ENCODE measurements around the gene ST14. TPM values are rescaled to one million over a fixed set of nuclear protein-coding genes. Genes with fewer than 3 reads are reported as not detected.

Gene ST14
- total and polyA plus RNA-seq, 9 donors: 0.30 to 8.5 (median 0.73) TPM

- Histone ChIP-seq H3K27me3 (ENCODE audit: control insufficient read depth, insufficient read depth, low read length) (peaks cover 10% of the 10 kb centered on the region), H3K4me3 (ENCODE audit: low read length) (no peak overlapping the region), H3K9me3 (replicated peaks; ENCODE audit: control insufficient read depth, low read depth, low read length) (no peaks in the 10 kb centered on the region), H3K4me1 (ENCODE audit: control insufficient read depth, insufficient read depth, low read length) (peaks cover 12% of the 10 kb centered on the region), H3K36me3 (ENCODE audit: control insufficient read depth, insufficient read depth, low read length) (no peaks in the 10 kb centered on the region), H3K27ac (ENCODE audit: low read length) (no peak overlapping the region)
- 90% methylated on average over 44 of the region's 45 CpGs for WGBS (ENCODE audit: insufficient coverage)
- DNase-seq: no peak
These were observed 48.9 kb downstream of the ST14 start for GRCh38 chr11:130208241-130209127.

DNA sequence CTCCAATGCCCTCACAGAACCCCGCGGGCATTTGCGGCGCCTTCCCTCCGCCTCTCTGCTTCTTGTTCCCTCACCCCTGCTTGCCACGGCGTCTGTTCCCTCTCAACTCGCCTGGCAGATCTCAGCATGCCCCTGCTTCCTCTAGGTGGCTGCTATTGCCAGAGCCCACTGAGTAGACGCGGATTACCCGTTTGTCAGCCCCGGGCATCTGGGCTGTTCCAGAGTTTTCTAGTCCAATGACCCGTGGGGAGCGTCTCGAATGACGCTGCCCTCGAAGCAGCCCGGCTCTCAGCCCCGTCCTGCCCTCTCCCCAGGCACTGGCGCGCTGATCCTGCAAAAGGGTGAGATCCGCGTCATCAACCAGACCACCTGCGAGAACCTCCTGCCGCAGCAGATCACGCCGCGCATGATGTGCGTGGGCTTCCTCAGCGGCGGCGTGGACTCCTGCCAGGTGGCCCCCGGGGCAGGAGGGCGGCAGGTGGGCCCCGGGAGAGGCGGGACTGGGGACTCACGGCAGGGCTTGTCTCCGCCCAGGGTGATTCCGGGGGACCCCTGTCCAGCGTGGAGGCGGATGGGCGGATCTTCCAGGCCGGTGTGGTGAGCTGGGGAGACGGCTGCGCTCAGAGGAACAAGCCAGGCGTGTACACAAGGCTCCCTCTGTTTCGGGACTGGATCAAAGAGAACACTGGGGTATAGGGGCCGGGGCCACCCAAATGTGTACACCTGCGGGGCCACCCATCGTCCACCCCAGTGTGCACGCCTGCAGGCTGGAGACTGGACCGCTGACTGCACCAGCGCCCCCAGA, 49.7 kb downstream of the ST14 start:
- Histone ChIP-seq H3K36me3 (ENCODE audit: control insufficient read depth, insufficient read depth, low read length) (no peaks in the 10 kb centered on the region), H3K27ac (ENCODE audit: low read length) (no peak overlapping the region), H3K9me3 (replicated peaks; ENCODE audit: control insufficient read depth, low read depth, low read length) (no peaks in the 10 kb centered on the region), H3K4me3 (ENCODE audit: low read length) (no peak overlapping the region), H3K27me3 (ENCODE audit: control insufficient read depth, insufficient read depth, low read length) (peaks cover 10% of the 10 kb centered on the region), H3K4me1 (ENCODE audit: control insufficient read depth, insufficient read depth, low read length) (peaks cover 12% of the 10 kb centered on the region)
- DNase-seq: no peak
- WGBS (ENCODE audit: insufficient coverage): 80% methylated on average over 45 of the region's 53 CpGs

- 71% methylated on average over 16 of the region's 23 CpGs for WGBS (ENCODE audit: insufficient coverage)
- Histone ChIP-seq H3K9me3 (replicated peaks; ENCODE audit: control insufficient read depth, low read depth, low read length) (no peaks in the 10 kb centered on the region), H3K36me3 (ENCODE audit: control insufficient read depth, insufficient read depth, low read length) (no peaks in the 10 kb centered on the region), H3K4me1 (ENCODE audit: control insufficient read depth, insufficient read depth, low read length) (peaks cover 12% of the 10 kb centered on the region), H3K4me3 (ENCODE audit: low read length) (no peak overlapping the region), H3K27me3 (ENCODE audit: control insufficient read depth, insufficient read depth, low read length) (peaks cover 10% of the 10 kb centered on the region), H3K27ac (ENCODE audit: low read length) (no peak overlapping the region)
- DNase-seq: no peak
These were observed 50.6 kb downstream of the ST14 start for GRCh38 chr11:130209954-130210854.

DNA sequence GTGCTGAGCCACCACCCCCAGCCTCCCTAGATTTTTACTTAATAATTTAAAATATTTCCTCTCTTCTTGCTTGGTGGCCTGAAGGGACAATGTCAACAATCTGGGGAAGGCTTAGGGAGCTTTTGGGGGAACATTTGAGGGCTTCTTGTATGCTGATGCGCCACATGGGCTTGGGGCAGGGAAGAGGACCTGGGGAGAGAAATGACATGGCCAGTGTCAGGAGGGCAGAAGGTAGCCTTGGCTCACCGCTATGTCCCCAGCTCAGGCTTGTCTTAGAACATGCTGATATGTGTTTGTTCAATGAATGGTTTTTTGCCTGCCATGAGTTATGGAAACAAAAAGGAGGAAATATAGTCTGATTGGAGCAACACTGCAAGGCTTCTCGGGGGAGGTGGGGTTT, 51.6 kb downstream of the ST14 start:
- WGBS (ENCODE audit: insufficient coverage): 88% methylated on average over 3 of the region's 3 CpGs
- Histone ChIP-seq H3K4me1 (ENCODE audit: control insufficient read depth, insufficient read depth, low read length) (peaks cover 14% of the 10 kb centered on the region), H3K36me3 (ENCODE audit: control insufficient read depth, insufficient read depth, low read length) (no peaks in the 10 kb centered on the region)

GRCh38 chr11:130211781-130212401, 52.3 kb downstream of the ST14 start:
- no peak overlapping the region for H3K27ac ChIP-seq (ENCODE audit: low read length)
- no peaks in the 10 kb centered on the region for H3K36me3 ChIP-seq (ENCODE audit: control insufficient read depth, insufficient read depth, low read length)
- WGBS (ENCODE audit: insufficient coverage): 84% methylated on average over 16 of the region's 19 CpGs
- peaks cover 18% of the 10 kb centered on the region for H3K4me1 ChIP-seq (ENCODE audit: control insufficient read depth, insufficient read depth, low read length)
- no peak overlapping the region for H3K4me3 ChIP-seq (ENCODE audit: low read length)
- peaks cover 13% of the 10 kb centered on the region for H3K27me3 ChIP-seq (ENCODE audit: control insufficient read depth, insufficient read depth, low read length)
- H3K9me3 ChIP-seq (replicated peaks; ENCODE audit: control insufficient read depth, low read depth, low read length): no peaks in the 10 kb centered on the region
- no peak for DNase-seq

More for the DNA sequence above, 51.6 kb downstream of the ST14 start:
- H3K27me3 ChIP-seq (ENCODE audit: control insufficient read depth, insufficient read depth, low read length): peaks cover 10% of the 10 kb centered on the region
- H3K9me3 ChIP-seq (replicated peaks; ENCODE audit: control insufficient read depth, low read depth, low read length): no peaks in the 10 kb centered on the region
- no peak overlapping the region for H3K4me3 ChIP-seq (ENCODE audit: low read length)
- H3K27ac ChIP-seq (ENCODE audit: low read length): no peak overlapping the region
- no peak for DNase-seq

- H3K27me3 ChIP-seq (ENCODE audit: control insufficient read depth, insufficient read depth, low read length): peaks cover 17% of the 10 kb centered on the region
- H3K36me3 ChIP-seq (ENCODE audit: control insufficient read depth, insufficient read depth, low read length): no peaks in the 10 kb centered on the region
- H3K9me3 ChIP-seq (replicated peaks; ENCODE audit: control insufficient read depth, low read depth, low read length): no peaks in the 10 kb centered on the region
- H3K4me1 ChIP-seq (ENCODE audit: control insufficient read depth, insufficient read depth, low read length): peaks cover 18% of the 10 kb centered on the region
- H3K4me3 ChIP-seq (ENCODE audit: low read length): no peak overlapping the region
- H3K27ac ChIP-seq (ENCODE audit: low read length): no peak overlapping the region
- DNase-seq: no peak
- WGBS (ENCODE audit: insufficient coverage): 42% methylated on average over 7 of the region's 11 CpGs
These were observed 52.9 kb downstream of the ST14 start for GRCh38 chr11:130212431-130212961.

- H3K4me3 ChIP-seq (ENCODE audit: low read length): no peak overlapping the region
- 7% methylated on average over 17 of the region's 28 CpGs for WGBS (ENCODE audit: insufficient coverage)
These were observed 53.8 kb downstream of the ST14 start for GRCh38 chr11:130213143-130213978.

GRCh38 chr11:130213979-130214281, 54.3 kb downstream of the ST14 start:
- H3K9me3 ChIP-seq (replicated peaks; ENCODE audit: control insufficient read depth, low read depth, low read length): no peaks in the 10 kb centered on the region
- 88% methylated on average over 9 of the region's 9 CpGs for WGBS (ENCODE audit: insufficient coverage)
- H3K36me3 ChIP-seq (ENCODE audit: control insufficient read depth, insufficient read depth, low read length): no peaks in the 10 kb centered on the region
- DNase-seq: no peak
- no peak overlapping the region for H3K27ac ChIP-seq (ENCODE audit: low read length)
- no peak overlapping the region for H3K4me3 ChIP-seq (ENCODE audit: low read length)
- peaks cover 19% of the 10 kb centered on the region for H3K27me3 ChIP-seq (ENCODE audit: control insufficient read depth, insufficient read depth, low read length)
- peaks cover 18% of the 10 kb centered on the region for H3K4me1 ChIP-seq (ENCODE audit: control insufficient read depth, insufficient read depth, low read length)

More at GRCh38 chr11:130213143-130213978, 53.8 kb downstream of the ST14 start:
- peaks cover 19% of the 10 kb centered on the region for H3K27me3 ChIP-seq (ENCODE audit: control insufficient read depth, insufficient read depth, low read length)
- H3K36me3 ChIP-seq (ENCODE audit: control insufficient read depth, insufficient read depth, low read length): no peaks in the 10 kb centered on the region
- no peak overlapping the region for H3K27ac ChIP-seq (ENCODE audit: low read length)
- no peaks in the 10 kb centered on the region for H3K9me3 ChIP-seq (replicated peaks; ENCODE audit: control insufficient read depth, low read depth, low read length)
- peak; percentile 46 for DNase-seq
- H3K4me1 ChIP-seq (ENCODE audit: control insufficient read depth, insufficient read depth, low read length): peaks cover 18% of the 10 kb centered on the region

All from muscle of leg (tissue), 11 donors.